Endothelial cell of umbilical vein (primary cell): Measurements from ENCODE around the gene NUSAP1.

Source experiments
- JUN ChIP-seq: IDR thresholded peaks from 2 replicates; pipeline ENCODE4 v1.6.1; 2011; ENCODE audit warnings: borderline replicate concordance, low read depth; ENCODE audit not compliant: insufficient read length, insufficient read depth
- MAX ChIP-seq: IDR thresholded peaks from 2 replicates; pipeline ENCODE4 v1.6.1; 2011; ENCODE audit not compliant: insufficient read depth, insufficient read length
- POLR2AphosphoS5 ChIP-seq: IDR thresholded peaks from 2 replicates; pipeline ENCODE4 v1.6.1; 2012; ENCODE audit warnings: low read depth, mild to moderate bottlenecking, control low read depth, low read length, moderate library complexity; ENCODE audit not compliant: insufficient read depth
- TF ChIP-seq, protein P1 (sequence below), 2 donors: IDR thresholded peaks; 1 replicate in 1 of 2; 2 replicates in 1 of 2; pipeline ENCODE4 v1.5.1; 2011; ENCODE audit warnings: low read length in 2 of 2, mild to moderate bottlenecking in 2 of 2, moderate library complexity in 2 of 2, control low read depth in 1 of 2, inconsistent platforms in 1 of 2, low read depth in 1 of 2; ENCODE audit not compliant: insufficient read depth in 1 of 2; ENCODE audit errors: extremely low read depth in 1 of 2

DNA sequence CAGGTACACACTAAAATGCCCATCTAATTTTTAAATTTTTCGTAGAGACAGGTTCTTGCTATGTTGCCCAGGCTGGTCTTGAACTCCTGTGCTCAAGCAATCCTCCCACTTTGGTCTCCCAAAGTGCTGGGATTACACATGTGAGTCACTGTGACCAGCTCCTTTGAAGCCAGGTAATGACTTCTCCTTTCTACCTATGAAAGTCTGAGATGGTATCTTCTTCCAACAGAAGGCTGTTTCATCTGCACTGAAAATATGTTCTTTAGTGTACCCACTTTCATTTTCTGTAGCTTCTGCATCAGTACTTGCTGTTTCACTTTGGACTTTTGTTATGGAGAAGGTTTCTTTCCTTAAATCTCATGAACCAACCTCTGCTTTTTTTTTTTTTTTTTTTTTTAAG lies 9.1 kb upstream of the NUSAP1 start:
- TF ChIP-seq, protein P1, sequence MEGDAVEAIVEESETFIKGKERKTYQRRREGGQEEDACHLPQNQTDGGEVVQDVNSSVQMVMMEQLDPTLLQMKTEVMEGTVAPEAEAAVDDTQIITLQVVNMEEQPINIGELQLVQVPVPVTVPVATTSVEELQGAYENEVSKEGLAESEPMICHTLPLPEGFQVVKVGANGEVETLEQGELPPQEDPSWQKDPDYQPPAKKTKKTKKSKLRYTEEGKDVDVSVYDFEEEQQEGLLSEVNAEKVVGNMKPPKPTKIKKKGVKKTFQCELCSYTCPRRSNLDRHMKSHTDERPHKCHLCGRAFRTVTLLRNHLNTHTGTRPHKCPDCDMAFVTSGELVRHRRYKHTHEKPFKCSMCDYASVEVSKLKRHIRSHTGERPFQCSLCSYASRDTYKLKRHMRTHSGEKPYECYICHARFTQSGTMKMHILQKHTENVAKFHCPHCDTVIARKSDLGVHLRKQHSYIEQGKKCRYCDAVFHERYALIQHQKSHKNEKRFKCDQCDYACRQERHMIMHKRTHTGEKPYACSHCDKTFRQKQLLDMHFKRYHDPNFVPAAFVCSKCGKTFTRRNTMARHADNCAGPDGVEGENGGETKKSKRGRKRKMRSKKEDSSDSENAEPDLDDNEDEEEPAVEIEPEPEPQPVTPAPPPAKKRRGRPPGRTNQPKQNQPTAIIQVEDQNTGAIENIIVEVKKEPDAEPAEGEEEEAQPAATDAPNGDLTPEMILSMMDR (IDR thresholded peaks at IDR 0.05; ENCODE audit: extremely low read depth in 1 of 2, insufficient read depth in 1 of 2, low read depth in 1 of 2, low read length in 2 of 2), result no peak
- TF ChIP-seq JUN (no peak), POLR2AphosphoS5 (no peak), MAX (no peak)
